Endothelial cell of umbilical vein (primary cell): ENCODE measurements around the gene ZBTB40. TPM values are rescaled to one million over a fixed set of nuclear protein-coding genes. Genes with fewer than 3 reads are reported as not detected.

Experiments used
- BruUV-seq: library from RNA; stranded (reverse); fragments of 400-500 nt; replicated peaks from 2 replicates; lab custom pipeline; 2021; lab: Mats Ljungman, UMichigan
- CTCF ChIA-PET: fragments of 300-600, 350-600 bp; sonication (Branson Sonifier 250); formaldehyde crosslinking; loops from one replicate; lab custom pipeline; 2021; ENCODE audit warnings: antibody characterized with exemption, inconsistent platforms; lab: Charles Lee
- POLR2A ChIA-PET: fragments of 300-600, 350-600 bp; sonication (Branson Sonifier 250); formaldehyde crosslinking; loops from one replicate; lab custom pipeline; 2021; ENCODE audit warnings: antibody characterized with exemption, inconsistent platforms; lab: Charles Lee
- DNase-seq: peaks from one replicate; pipeline ENCODE4 v3.0.0-alpha.2; 2011; ENCODE audit warnings: low read depth, low spot score
- FAIRE-seq: peaks from 2 replicates; lab custom pipeline; 2011; peaks lifted over from hg19 to GRCh38; lab: Jason Lieb, UNC
- H2AFZ ChIP-seq: 2 replicates; pipeline ENCODE4 v1.6.0; 2012; ENCODE audit warnings: low read depth, low read length, control low read depth, inconsistent platforms
- H3K27ac ChIP-seq: 2 replicates; pipeline ENCODE4 v1.5.1; 2011; ENCODE audit warnings: low read depth, mild to moderate bottlenecking, control low read depth, low read length, moderate library complexity; ENCODE audit not compliant: insufficient read depth
- H3K27me3 ChIP-seq, 2 experiments: 2 replicates each; pipeline versions ENCODE4 v1.6.0 to v1.6.1; 2011; ENCODE audit warnings: low read length in 2 of 2, mixed read lengths in 1 of 2; ENCODE audit not compliant: control insufficient read depth in 2 of 2, insufficient read depth in 2 of 2
- H3K36me3 ChIP-seq, 2 experiments: 2 replicates in 1 of 2; 3 replicates in 1 of 2; pipeline ENCODE4 v1.5.1; 2011; ENCODE audit warnings: low read length in 2 of 2, mild to moderate bottlenecking in 1 of 2, moderate library complexity in 1 of 2; ENCODE audit not compliant: control insufficient read depth in 2 of 2, insufficient read depth in 2 of 2; ENCODE audit errors: extremely low read depth in 1 of 2
- H3K4me1 ChIP-seq: 3 replicates; pipeline ENCODE4 v1.5.1; 2011; ENCODE audit warnings: mild to moderate bottlenecking, low read length; ENCODE audit not compliant: control insufficient read depth, insufficient read depth; ENCODE audit errors: extremely low read depth
- H3K4me2 ChIP-seq: 2 replicates; pipeline ENCODE4 v1.6.1; 2011; ENCODE audit warnings: low read length, control low read depth, mixed read lengths; ENCODE audit not compliant: insufficient read depth
- H3K4me3 ChIP-seq, 3 experiments: fragments of 200-600 bp in 1 of 3; sonication (generic), shearing (Covaris generic) in 1 of 3; replicated peaks in 1 of 3; 2 replicates each; pipeline ENCODE4 v1.5.1; 2011 to 2016; ENCODE audit warnings: control low read depth in 3 of 3, low read length in 3 of 3, mild to moderate bottlenecking in 2 of 3, inconsistent platforms in 1 of 3, low read depth in 1 of 3, moderate library complexity in 1 of 3; ENCODE audit not compliant: insufficient read depth in 1 of 3
- H3K79me2 ChIP-seq: 2 replicates; pipeline ENCODE4 v1.6.0; 2012; ENCODE audit warnings: low read length, inconsistent platforms; ENCODE audit not compliant: control insufficient read depth, insufficient read depth
- H3K9ac ChIP-seq: replicated peaks from 2 replicates; pipeline ENCODE3; 2011; ENCODE audit warnings: low read length, control low read depth; ENCODE audit not compliant: insufficient read depth; ENCODE audit errors: extremely low read depth
- H3K9me1 ChIP-seq: replicated peaks from 3 replicates; pipeline ENCODE4 v1.6.0; 2011; ENCODE audit warnings: mild to moderate bottlenecking, low read length; ENCODE audit not compliant: control insufficient read depth, insufficient read depth; ENCODE audit errors: extremely low read depth
- H3K9me3 ChIP-seq: replicated peaks from 2 replicates; pipeline ENCODE4 v1.5.1; 2012; ENCODE audit warnings: low read length, inconsistent platforms; ENCODE audit not compliant: control insufficient read depth, insufficient read depth
- H4K20me1 ChIP-seq: replicated peaks from 2 replicates; pipeline ENCODE3; 2011; ENCODE audit warnings: mild to moderate bottlenecking, low read length; ENCODE audit not compliant: control insufficient read depth, insufficient read depth; ENCODE audit errors: extremely low read depth
- CTCF ChIP-seq, 2 donors: IDR thresholded peaks; 1 replicate in 1 of 2; 2 replicates in 1 of 2; pipeline ENCODE4 v1.5.1; 2011; ENCODE audit warnings: low read length in 2 of 2, mild to moderate bottlenecking in 2 of 2, moderate library complexity in 2 of 2, control low read depth in 1 of 2, inconsistent platforms in 1 of 2, low read depth in 1 of 2; ENCODE audit not compliant: insufficient read depth in 1 of 2; ENCODE audit errors: extremely low read depth in 1 of 2
- EZH2 ChIP-seq: IDR thresholded peaks from 2 replicates; pipeline ENCODE4 v1.6.1; 2012; ENCODE audit warnings: borderline replicate concordance, low read depth, mild to moderate bottlenecking, moderate library complexity, low read length, inconsistent platforms; ENCODE audit not compliant: severe bottlenecking
- FOS ChIP-seq: IDR thresholded peaks from 2 replicates; pipeline ENCODE4 v1.6.1; 2011; ENCODE audit warnings: mild to moderate bottlenecking, low read length, moderate library complexity, borderline replicate concordance; ENCODE audit not compliant: insufficient read depth
- GATA2 ChIP-seq: IDR thresholded peaks from 2 replicates; pipeline ENCODE4 v1.7.0; 2011; ENCODE audit warnings: low read depth, mild to moderate bottlenecking, moderate library complexity, mixed read lengths, low read length; ENCODE audit not compliant: insufficient read length, insufficient read depth
- JUN ChIP-seq: IDR thresholded peaks from 2 replicates; pipeline ENCODE4 v1.6.1; 2011; ENCODE audit warnings: borderline replicate concordance, low read depth; ENCODE audit not compliant: insufficient read length, insufficient read depth
- MAX ChIP-seq: IDR thresholded peaks from 2 replicates; pipeline ENCODE4 v1.6.1; 2011; ENCODE audit not compliant: insufficient read depth, insufficient read length
- MYC ChIP-seq: IDR thresholded peaks from one replicate; pipeline ENCODE4 v1.6.1; 2011; ENCODE audit warnings: mild to moderate bottlenecking, low read depth, low read length
- POLR2A ChIP-seq: IDR thresholded peaks from 2 replicates; pipeline ENCODE4 v1.6.1; 2012; ENCODE audit warnings: low read depth, mild to moderate bottlenecking, control low read depth, low read length
- POLR2AphosphoS5 ChIP-seq: IDR thresholded peaks from 2 replicates; pipeline ENCODE4 v1.6.1; 2012; ENCODE audit warnings: low read depth, mild to moderate bottlenecking, control low read depth, low read length, moderate library complexity; ENCODE audit not compliant: insufficient read depth
- dilution Hi-C: fragments of 300-500 bp; cut with MboI; formaldehyde crosslinking; loops from one replicate; pipeline ENCODE4 v1.15.0; 2019; ENCODE audit warnings: low sequenced_read_pairs; ENCODE audit not compliant: extremely low pct_ligation_motif_present
- intact Hi-C: fragments of 100-400 bp; cut with micrococcal nuclease; formaldehyde crosslinking; loops from one replicate; pipeline ENCODE4 v1.10.0; 2022
- polyA plus RNA-seq, 4 experiments: library from polyadenylated mRNA; depleted of rRNA in 3 of 4; stranded (reverse) in 3 of 4; unstranded in 1 of 4; fragments of >200 nt; gene quantifications; 2 replicates each; pipeline versions ENCODE4 v1.2.1 to v1.2.3, GENCODE V29; 2011 to 2012; ENCODE audit warnings: missing spikeins in 1 of 4
- total RNA-seq: library from RNA; stranded (reverse); gene quantifications from 2 replicates; pipeline ENCODE4 v1.2.3, GENCODE V29; 2021

ZBTB40 gene
- total and polyA plus RNA-seq, 2 donors (not counting 3 experiments of a cell fraction or from before 2014, with no cell fraction given), result 12.3 to 21.3 TPM

- DNase-seq, result no peak
- Histone ChIP-seq H3K79me2 (no peaks in the 10 kb centered on the region), H3K9me3 (no peaks in the 10 kb centered on the region), H3K4me2 (no peak overlapping the region), H4K20me1 (no peaks in the 10 kb centered on the region), H2AFZ (no peak overlapping the region), H3K9ac (no peak overlapping the region), H3K4me3 (no peak overlapping the region), H3K4me1 (no peaks in the 10 kb centered on the region), H3K36me3 (no peaks in the 10 kb centered on the region), H3K9me1 (no peaks in the 10 kb centered on the region), H3K27ac (no peak overlapping the region), H3K27me3 (no peaks in the 10 kb centered on the region)
- FAIRE-seq, result no peak
- intact Hi-C loops (no loop called here), dilution Hi-C loops (no loop called here)
- no TSS peak for BruUV-seq
- no peak for TF ChIP-seq FOS
- no peak for TF ChIP-seq EZH2
- TF ChIP-seq POLR2A, result no peak
- TF ChIP-seq CTCF (IDR thresholded peaks at IDR 0.05; ENCODE audit: extremely low read depth in 1 of 2, insufficient read depth in 1 of 2, low read depth in 1 of 2, low read length in 2 of 2), result no peak
- TF ChIP-seq GATA2, result no peak
- no peak for TF ChIP-seq MAX
- no peak for TF ChIP-seq JUN
- no peak for TF ChIP-seq MYC
- no peak for TF ChIP-seq POLR2AphosphoS5
- CTCF ChIA-PET, result no interaction called here
- POLR2A ChIA-PET, result no interaction called here
Observed at GRCh38 chr1:22576617-22577016, 125.0 kb downstream of the ZBTB40 start.
